Stomach (tissue), 4 donors: Measurements from ENCODE around the gene ZBTB7A.

Experiments used
- EP300 ChIP-seq: sonication (generic); formaldehyde crosslinking; IDR thresholded peaks from one replicate; pipeline ENCODE4 v1.6.1; 2017; ENCODE audit warnings: antibody characterized with exemption
- POLR2A ChIP-seq, 4 donors: fragments of 450-650 bp; IDR thresholded peaks; one replicate each; pipeline ENCODE4 v1.6.1; 2016; ENCODE audit warnings: antibody characterized with exemption in 4 of 4, control low read depth in 2 of 4, mild to moderate bottlenecking in 1 of 4, moderate library complexity in 1 of 4
- POLR2AphosphoS5 ChIP-seq, 3 donors: sonication (generic); formaldehyde crosslinking; IDR thresholded peaks; one replicate each; pipeline ENCODE4 v1.6.1; 2016; ENCODE audit warnings: antibody characterized with exemption in 3 of 3
- TF ChIP-seq, protein P1 (sequence below), 7 experiments: fragments of 450-650 bp in 4 of 7; fragments of 200-600 bp in 3 of 7; sonication (generic) in 3 of 7; IDR thresholded peaks; one replicate each; pipeline ENCODE4 v1.5.1; 2016 to 2019; ENCODE audit warnings: antibody characterized with exemption in 7 of 7, control low read depth in 2 of 7, mild to moderate bottlenecking in 1 of 7

- TF ChIP-seq, protein P1, sequence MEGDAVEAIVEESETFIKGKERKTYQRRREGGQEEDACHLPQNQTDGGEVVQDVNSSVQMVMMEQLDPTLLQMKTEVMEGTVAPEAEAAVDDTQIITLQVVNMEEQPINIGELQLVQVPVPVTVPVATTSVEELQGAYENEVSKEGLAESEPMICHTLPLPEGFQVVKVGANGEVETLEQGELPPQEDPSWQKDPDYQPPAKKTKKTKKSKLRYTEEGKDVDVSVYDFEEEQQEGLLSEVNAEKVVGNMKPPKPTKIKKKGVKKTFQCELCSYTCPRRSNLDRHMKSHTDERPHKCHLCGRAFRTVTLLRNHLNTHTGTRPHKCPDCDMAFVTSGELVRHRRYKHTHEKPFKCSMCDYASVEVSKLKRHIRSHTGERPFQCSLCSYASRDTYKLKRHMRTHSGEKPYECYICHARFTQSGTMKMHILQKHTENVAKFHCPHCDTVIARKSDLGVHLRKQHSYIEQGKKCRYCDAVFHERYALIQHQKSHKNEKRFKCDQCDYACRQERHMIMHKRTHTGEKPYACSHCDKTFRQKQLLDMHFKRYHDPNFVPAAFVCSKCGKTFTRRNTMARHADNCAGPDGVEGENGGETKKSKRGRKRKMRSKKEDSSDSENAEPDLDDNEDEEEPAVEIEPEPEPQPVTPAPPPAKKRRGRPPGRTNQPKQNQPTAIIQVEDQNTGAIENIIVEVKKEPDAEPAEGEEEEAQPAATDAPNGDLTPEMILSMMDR (IDR thresholded peaks at IDR 0.05), result no peak
- TF ChIP-seq POLR2A (IDR thresholded peaks at IDR 0.05) (no peak), POLR2AphosphoS5 (IDR thresholded peaks at IDR 0.05) (no peak), EP300 (no peak)
Observed at GRCh38 chr19:4095488-4095844, 28.8 kb upstream of the ZBTB7A start.
